Putamen (tissue), 1 donor: ENCODE results near the gene LSM8.
A peak's percentile ranks its signal among the peaks of the same experiment; 100 is the strongest.
"Not testable (repeated sequence)": the region's sequence is repeated elsewhere in the genome, so short reads cannot be mapped to it uniquely, and the experiment has no call there.

Experiments
- DNase-seq: peaks from one replicate; pipeline ENCODE4 v3.0.0-alpha.2; 2016; ENCODE audit warnings: low spot score

Gene LSM8

DNA sequence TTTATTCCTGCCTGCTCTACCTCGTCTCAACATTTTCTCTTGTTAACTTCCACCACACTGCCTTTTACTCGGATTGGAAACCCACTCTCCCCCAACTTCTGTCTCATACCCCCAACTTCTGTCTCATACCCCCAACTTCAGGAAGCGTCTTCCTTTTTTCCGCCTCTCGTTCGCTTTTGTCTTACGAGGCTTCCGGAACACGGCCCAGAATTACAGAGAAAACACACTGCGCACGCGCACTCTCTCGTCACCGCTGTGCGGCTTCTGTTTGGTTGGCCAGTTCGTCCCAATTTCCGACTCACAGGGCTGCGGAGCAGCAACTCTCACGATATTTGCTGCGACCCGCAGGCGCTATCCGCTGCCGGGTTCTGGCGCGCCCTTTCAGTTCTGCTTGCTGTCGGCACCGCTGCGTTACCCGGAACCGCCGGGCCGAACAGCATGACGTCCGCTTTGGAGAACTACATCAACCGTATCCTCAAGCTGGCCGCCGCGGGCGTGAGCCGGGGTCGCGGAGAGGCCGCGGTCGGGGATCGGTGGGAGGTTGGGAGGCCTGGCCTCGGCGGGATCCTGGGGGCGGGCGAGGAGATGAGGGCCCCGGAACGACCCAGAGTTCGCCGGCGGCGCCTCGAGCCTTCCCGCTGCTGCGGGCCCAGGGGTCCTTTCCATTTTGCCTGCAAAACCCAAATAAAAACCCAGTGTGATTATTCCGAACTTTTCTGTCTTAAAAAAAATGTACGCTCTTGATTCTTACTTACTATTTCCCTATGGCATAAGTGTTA is at the start of gene LSM8:
Gene LSM8 (plus strand): TSS at position 379 of the 779 bp plus-strand sequence. CDS start 60 bp downstream, at position 439.
- peak; percentile 96 for DNase-seq

DNA sequence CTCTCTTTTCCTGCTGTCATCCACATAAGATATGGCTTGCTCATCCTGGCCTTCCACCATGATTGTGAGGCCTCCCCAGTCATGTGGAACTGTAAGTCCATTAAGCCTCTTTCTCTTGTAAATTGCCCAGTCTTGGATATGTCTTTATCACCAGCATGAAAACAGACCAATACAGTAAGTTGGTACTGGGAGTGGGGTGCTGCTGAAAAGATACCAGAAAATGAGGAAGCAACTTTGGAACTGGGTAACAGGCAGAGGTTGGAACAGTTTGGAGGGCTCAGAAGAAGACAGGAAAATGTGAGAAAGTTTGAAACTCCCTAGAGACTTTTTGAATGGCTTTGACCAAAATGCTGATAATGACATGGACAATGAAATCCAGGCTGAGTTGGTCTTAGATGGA is 49.5 kb upstream of the LSM8 start:
- DNase-seq, result not testable (repeated sequence)

GRCh38 chr7:118140468-118140867 is 43.5 kb upstream of the LSM8 start:
- DNase-seq, result no peak

GRCh38 chr7:118142012-118142411 is 42.0 kb upstream of the LSM8 start:
- DNase-seq, result no peak

- no peak for DNase-seq
These were observed 35.0 kb upstream of the LSM8 start for GRCh38 chr7:118148930-118149329.

DNA sequence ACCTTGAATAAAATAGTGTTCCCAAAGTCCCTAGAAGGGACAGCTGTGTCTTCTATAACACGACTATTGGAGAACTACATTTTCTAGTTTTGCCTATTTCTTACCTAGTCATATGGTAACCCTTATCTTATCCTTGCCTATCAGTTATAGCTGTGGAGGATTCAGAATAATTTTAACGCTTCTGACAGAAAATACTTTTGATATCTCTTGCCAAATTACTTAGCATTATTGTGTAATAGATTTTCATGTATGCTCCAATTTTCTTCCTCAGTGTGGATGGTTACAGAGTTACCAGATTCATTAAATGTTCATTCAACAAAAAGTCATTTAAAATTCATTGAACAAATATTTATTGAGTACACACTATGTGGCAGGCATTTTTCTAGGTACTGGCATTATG is 34.6 kb upstream of the LSM8 start:
- DNase-seq, result no peak

DNA sequence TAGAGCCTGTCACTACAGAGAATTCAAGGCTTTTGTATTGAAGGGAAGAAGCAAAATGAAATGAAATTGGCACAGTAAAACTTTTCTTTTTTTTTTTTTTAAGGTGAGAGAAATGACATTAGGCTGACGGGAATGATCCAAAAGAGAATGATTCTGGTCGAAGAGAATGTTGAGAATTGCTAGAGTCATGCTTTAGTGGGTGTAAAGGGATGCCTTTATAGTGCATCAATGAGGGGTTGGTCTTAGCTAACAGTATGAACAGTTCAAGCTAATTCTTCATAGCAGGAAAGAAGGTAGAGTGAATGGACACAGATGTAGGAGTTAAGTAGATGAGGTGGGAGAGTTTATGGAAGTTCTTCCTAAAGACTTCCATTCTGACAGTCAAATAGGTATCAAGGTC is 32.3 kb upstream of the LSM8 start:
- DNase-seq, result no peak

GRCh38 chr7:118152149-118152548 is 31.8 kb upstream of the LSM8 start:
- DNase-seq, result no peak

- DNase-seq, result no peak
These were observed 31.3 kb upstream of the LSM8 start for GRCh38 chr7:118152654-118153053.

- DNase-seq, result peak; percentile 29
These were observed 30.3 kb upstream of the LSM8 start for GRCh38 chr7:118153551-118154177.

GRCh38 chr7:118158766-118159165 is 25.2 kb upstream of the LSM8 start:
- DNase-seq, result no peak

- DNase-seq, result no peak
These were observed 14.8 kb upstream of the LSM8 start for GRCh38 chr7:118169146-118169545.

GRCh38 chr7:118175740-118176139 is 8.2 kb upstream of the LSM8 start:
- peak; percentile 9 for DNase-seq

- no peak for DNase-seq
These were observed 4.8 kb upstream of the LSM8 start for GRCh38 chr7:118179191-118179590.

GRCh38 chr7:118182593-118183427 is 1.2 kb upstream of the LSM8 start:
- DNase-seq, result no peak

- DNase-seq, result no peak
These were observed 557 bp upstream of the LSM8 start for GRCh38 chr7:118183428-118183785.

DNA sequence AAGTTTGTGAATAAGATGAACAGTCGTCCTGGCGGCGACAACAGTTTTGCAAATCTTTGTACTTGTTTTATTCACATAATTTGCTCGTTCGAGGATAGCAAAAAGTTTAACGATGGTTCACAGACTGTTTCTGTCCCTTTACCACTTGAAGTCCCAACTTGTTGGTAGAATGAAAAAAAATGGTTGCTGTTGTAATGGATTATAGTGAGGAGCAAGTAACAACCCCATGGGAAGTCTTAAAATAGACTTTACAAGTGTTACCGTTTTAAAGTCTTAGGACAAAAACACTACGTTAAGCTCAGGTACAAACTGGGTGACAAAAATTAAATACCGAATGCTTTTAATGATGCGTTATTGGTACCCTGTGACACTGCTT is 589 bp downstream of the LSM8 start:
- DNase-seq, result no peak

- DNase-seq, result no peak
These were observed 1.3 kb downstream of the LSM8 start for GRCh38 chr7:118185163-118185860.

DNA sequence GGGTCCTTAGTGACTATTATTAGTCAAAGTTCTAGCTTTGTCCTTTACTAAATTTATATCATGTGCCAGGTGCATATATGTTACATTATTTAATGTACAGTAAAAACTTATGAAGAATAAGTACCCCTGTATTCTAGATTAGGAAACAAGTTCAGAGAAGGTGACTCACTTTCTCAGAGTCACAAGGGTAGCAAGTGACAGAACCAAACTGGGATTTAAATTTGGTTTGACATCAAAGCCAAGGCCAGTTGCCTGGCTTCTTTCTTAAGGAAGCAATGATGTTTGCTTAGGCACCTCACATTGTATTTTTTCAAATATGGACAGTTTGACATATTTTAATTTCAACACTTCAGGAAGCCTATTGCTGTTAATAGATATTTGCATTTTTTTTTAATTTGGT is 2.5 kb downstream of the LSM8 start:
- DNase-seq, result no peak

- no peak for DNase-seq
These were observed 10.6 kb downstream of the LSM8 start for GRCh38 chr7:118194571-118194970.

DNA sequence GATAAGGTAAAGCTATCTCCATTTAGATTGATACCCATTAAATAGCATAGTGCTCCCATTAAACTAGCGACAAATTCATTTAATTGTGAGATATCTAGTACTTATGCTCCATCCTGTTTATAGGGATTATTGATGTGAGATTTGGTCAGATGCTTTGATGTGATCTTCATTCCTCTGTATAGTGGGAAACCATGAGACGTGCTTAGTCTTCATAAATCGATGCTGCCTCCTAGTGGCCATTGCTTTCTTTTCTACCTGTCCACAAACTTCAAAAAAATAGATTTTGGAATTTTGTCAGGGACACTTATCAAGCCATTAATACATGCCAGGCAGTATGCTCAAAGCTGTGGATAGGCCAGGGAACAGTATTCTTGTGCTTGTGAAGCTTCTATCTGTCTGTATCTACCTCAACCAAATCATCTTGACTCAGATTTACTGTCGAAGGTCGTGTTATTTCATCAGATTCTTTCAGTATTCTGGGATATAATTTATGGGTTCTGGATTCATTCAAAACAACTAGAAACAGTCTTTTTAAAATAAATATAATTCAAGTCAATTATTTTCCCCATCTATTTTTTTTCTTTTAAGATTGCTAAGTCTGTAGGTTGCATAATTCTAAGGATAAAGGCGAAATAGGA is 12.0 kb downstream of the LSM8 start:
- DNase-seq, result peak; percentile 38

DNA sequence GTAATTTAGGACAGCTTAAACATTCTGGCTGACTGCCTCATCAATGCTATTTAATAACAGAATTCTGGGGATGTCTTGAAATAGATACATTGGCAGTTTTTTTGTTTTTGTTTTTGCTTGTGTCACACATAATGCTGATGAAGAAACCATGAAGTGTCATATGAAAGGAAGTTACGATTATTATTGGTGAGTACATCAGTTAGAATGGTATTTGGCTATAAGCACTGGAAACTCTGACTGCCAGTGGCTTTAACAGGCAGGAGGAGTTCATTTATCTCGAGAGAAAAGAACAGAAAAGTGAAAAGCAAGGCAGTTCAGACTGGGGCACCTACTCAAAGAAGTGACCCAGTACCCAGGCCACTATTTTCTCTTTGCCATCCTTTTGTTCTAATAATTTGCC is 18.1 kb downstream of the LSM8 start:
- no peak for DNase-seq
